GM12878 (cell line): Measurements from ENCODE around the gene FOLH1. TPM values are rescaled to one million over a fixed set of nuclear protein-coding genes. Genes with fewer than 3 reads are reported as not detected.
A peak's percentile ranks its signal among the peaks of the same experiment; 100 is the strongest.
"Not testable (repeated sequence)": the region's sequence is repeated elsewhere in the genome, so short reads cannot be mapped to it uniquely, and the experiment has no call there.

ENCODE experiments used
- ATAC-seq: fragments of 200-7000 bp; cut with Tn5 transposase; 3 replicates; pipeline ENCODE4 v1.9.1; 2020; ENCODE audit warnings: mild to moderate bottlenecking, moderate library complexity
- BruUV-seq: library from RNA; stranded (reverse); fragments of 400-500 nt; replicated peaks from 2 replicates; lab custom pipeline; 2021; lab: Mats Ljungman, UMichigan
- CTCF ChIA-PET: fragments of 300-600 bp; sonication (Branson Sonifier 250); formaldehyde crosslinking; extraction: SDS; loops from one replicate; lab custom pipeline; 2021; ENCODE audit warnings: inconsistent platforms; lab: Yijun Ruan, JAX
- POLR2A ChIA-PET: fragments of 350-600 bp; formaldehyde crosslinking; extraction: SDS; loops from one replicate; lab custom pipeline; 2021; ENCODE audit warnings: inconsistent platforms; lab: Charles Lee
- RAD21 ChIA-PET: fragments of 300-600 bp; sonication (Branson Sonifier 250); formaldehyde crosslinking; loops from one replicate; lab custom pipeline; 2023; ENCODE audit warnings: antibody characterized with exemption; ENCODE audit not compliant: unreplicated experiment; lab: Charles Lee
- SMC1A ChIA-PET: fragments of 300-600 bp; sonication (Branson Sonifier 250); formaldehyde crosslinking; loops from one replicate; lab custom pipeline; 2023; ENCODE audit not compliant: unreplicated experiment, uncharacterized antibody; lab: Charles Lee
- DNase-seq: peaks from one replicate; pipeline ENCODE4 v3.0.0-alpha.2; 2011; ENCODE audit warnings: low read depth, low spot score
- FAIRE-seq: peaks from 3 replicates; lab custom pipeline; 2011; peaks lifted over from hg19 to GRCh38; lab: Jason Lieb, UNC
- H2AFZ ChIP-seq: 2 replicates; pipeline ENCODE4 v1.6.0; 2011; ENCODE audit warnings: low read depth, low read length, control low read depth; ENCODE audit not compliant: control insufficient read depth
- H3K27ac ChIP-seq: 2 replicates; pipeline ENCODE4 v1.5.1; 2011; ENCODE audit warnings: control low read depth; ENCODE audit not compliant: control insufficient read depth, insufficient read depth
- H3K27me3 ChIP-seq, 2 experiments: replicated peaks in 1 of 2; 2 replicates each; pipeline versions ENCODE4 v1.6.0 to v1.6.1; 2011; ENCODE audit warnings: low read length in 1 of 2; ENCODE audit not compliant: control insufficient read depth in 2 of 2, insufficient read depth in 2 of 2
- H3K36me3 ChIP-seq, 2 experiments: 2 replicates each; pipeline ENCODE4 v1.5.1; 2011; ENCODE audit warnings: low read length in 1 of 2; ENCODE audit not compliant: control insufficient read depth in 2 of 2, insufficient read depth in 2 of 2
- H3K4me1 ChIP-seq: 2 replicates; pipeline ENCODE4 v1.6.1; 2011; ENCODE audit warnings: mild to moderate bottlenecking, low read length, moderate library complexity, mixed read lengths; ENCODE audit not compliant: control insufficient read depth, insufficient read depth
- H3K4me2 ChIP-seq: 2 replicates; pipeline ENCODE4 v1.6.0; 2011; ENCODE audit warnings: control low read depth; ENCODE audit not compliant: control insufficient read depth, insufficient read depth
- H3K4me3 ChIP-seq: fragments of 200-600 bp; sonication (generic); 2 replicates; pipeline ENCODE4 v1.5.1; 2016
- H3K79me2 ChIP-seq: 2 replicates; pipeline ENCODE4 v1.6.0; 2011; ENCODE audit warnings: low read length; ENCODE audit not compliant: control insufficient read depth, insufficient read depth
- H3K9ac ChIP-seq: 2 replicates; pipeline ENCODE4 v1.8.0; 2011; ENCODE audit warnings: low read length, control low read depth, mixed read lengths; ENCODE audit not compliant: control insufficient read depth, insufficient read depth
- H3K9me3 ChIP-seq: replicated peaks from 3 replicates; pipeline ENCODE4 v1.5.1; 2011; ENCODE audit warnings: mild to moderate bottlenecking, low read length; ENCODE audit not compliant: control insufficient read depth, insufficient read depth
- H4K20me1 ChIP-seq: 2 replicates; pipeline ENCODE4 v1.6.0; 2011; ENCODE audit not compliant: control insufficient read depth, insufficient read depth
- RAD21 ChIP-seq: IDR thresholded peaks from 2 replicates; pipeline ENCODE4 v1.6.1; 2011; ENCODE audit warnings: mild to moderate bottlenecking, low read depth, low read length, moderate library complexity; ENCODE audit not compliant: insufficient read depth
- WGBS: methylation state at CpG from one replicate; pipeline ENCODE4 v1.1.6; 2016; ENCODE audit warnings: low lambda C conversion rate; ENCODE audit not compliant: insufficient replicate concordance, insufficient coverage; ENCODE audit errors: missing lambda C conversion rate; 5-methylcytosine and 5-hydroxymethylcytosine counted together
- in situ Hi-C: fragments of 300-500 bp; cut with MboI; formaldehyde crosslinking; loops from 9 replicates; pipeline ENCODE4 v1.14.3; 2018; ENCODE audit warnings: mixed read lengths
- intact Hi-C: fragments of 100-400 bp; cut with micrococcal nuclease; formaldehyde crosslinking; loops from one replicate; pipeline ENCODE4 v1.14.2; 2022; ENCODE audit not compliant: unreplicated experiment
- polyA plus RNA-seq, 11 experiments: library from polyadenylated mRNA; depleted of rRNA in 4 of 11; unstranded in 6 of 11; stranded (reverse) in 5 of 11; fragments of >200 nt; fragmentation: Nextera tagmentation in 4 of 11; fragmentation: Illumina TruSeq in 1 of 11; extraction: Ambion mirVana in 4 of 11; extraction: Trizol in 1 of 11; gene quantifications; 1 replicate in 1 of 11; 2 replicates in 10 of 11; pipeline versions ENCODE4 v1.2.1 to v1.2.3, GENCODE V29; 2011 to 2016; ENCODE audit warnings: inconsistent platforms in 2 of 11, missing spikeins in 2 of 11, low read depth in 1 of 11
- total RNA-seq, 4 experiments: library from RNA; depleted of rRNA in 3 of 4; stranded (reverse); fragments of >200 nt in 3 of 4; fragmentation: Illumina TruSeq in 1 of 4; extraction: Trizol in 1 of 4; gene quantifications; 2 replicates each; pipeline versions ENCODE4 v1.2.1 to v1.2.3, GENCODE V29; 2013 to 2021
- TF ChIP-seq, protein P1 (sequence below), 3 experiments: IDR thresholded peaks in 2 of 3; conservative IDR thresholded peaks in 1 of 3; 2 replicates each; pipeline ENCODE4 v1.5.1; 2011; ENCODE audit warnings: low read depth in 3 of 3, low read length in 3 of 3, mild to moderate bottlenecking in 3 of 3, control low read depth in 2 of 3, moderate library complexity in 2 of 3, inconsistent platforms in 1 of 3, mixed read lengths in 1 of 3; ENCODE audit not compliant: control insufficient read depth in 2 of 3, insufficient read depth in 1 of 3; ENCODE audit errors: extremely low read depth in 1 of 3

FOLH1 gene
- total and polyA plus RNA-seq, 10 of the 15 experiments (the other 5 are each of a cell fraction or from before 2014, with no cell fraction given) = not detected

- SMC1A ChIA-PET, H3K4me3 ChIP-seq, BruUV-seq, H3K27me3 ChIP-seq, H3K27ac ChIP-seq, POLR2A ChIA-PET, H3K36me3 ChIP-seq, ATAC-seq, in situ Hi-C loops, intact Hi-C loops, RAD21 ChIA-PET, H3K9me3 ChIP-seq, H2AFZ ChIP-seq, H3K4me1 ChIP-seq, H3K9ac ChIP-seq, CTCF ChIA-PET, H3K4me2 ChIP-seq, H3K79me2 ChIP-seq, H4K20me1 ChIP-seq, DNase-seq: not testable (repeated sequence)
- peak; percentile 84 for FAIRE-seq
- TF ChIP-seq, protein P1, sequence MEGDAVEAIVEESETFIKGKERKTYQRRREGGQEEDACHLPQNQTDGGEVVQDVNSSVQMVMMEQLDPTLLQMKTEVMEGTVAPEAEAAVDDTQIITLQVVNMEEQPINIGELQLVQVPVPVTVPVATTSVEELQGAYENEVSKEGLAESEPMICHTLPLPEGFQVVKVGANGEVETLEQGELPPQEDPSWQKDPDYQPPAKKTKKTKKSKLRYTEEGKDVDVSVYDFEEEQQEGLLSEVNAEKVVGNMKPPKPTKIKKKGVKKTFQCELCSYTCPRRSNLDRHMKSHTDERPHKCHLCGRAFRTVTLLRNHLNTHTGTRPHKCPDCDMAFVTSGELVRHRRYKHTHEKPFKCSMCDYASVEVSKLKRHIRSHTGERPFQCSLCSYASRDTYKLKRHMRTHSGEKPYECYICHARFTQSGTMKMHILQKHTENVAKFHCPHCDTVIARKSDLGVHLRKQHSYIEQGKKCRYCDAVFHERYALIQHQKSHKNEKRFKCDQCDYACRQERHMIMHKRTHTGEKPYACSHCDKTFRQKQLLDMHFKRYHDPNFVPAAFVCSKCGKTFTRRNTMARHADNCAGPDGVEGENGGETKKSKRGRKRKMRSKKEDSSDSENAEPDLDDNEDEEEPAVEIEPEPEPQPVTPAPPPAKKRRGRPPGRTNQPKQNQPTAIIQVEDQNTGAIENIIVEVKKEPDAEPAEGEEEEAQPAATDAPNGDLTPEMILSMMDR (IDR thresholded peaks at IDR 0.05 in 2 of 3, conservative IDR thresholded peaks at IDR 0.05 in 1 of 3; ENCODE audit: control insufficient read depth in 2 of 3, extremely low read depth in 1 of 3, insufficient read depth in 1 of 3, low read depth in 3 of 3, low read length in 3 of 3) = peak in 2 of 3 experiments; percentile 5 to 13; a peak in 1 of 6 replicates
- peak; percentile 28; the same call in 1 of the 2 replicates for TF ChIP-seq RAD21
- 44% methylated on average over 3 of the region's 3 CpGs for WGBS
Observed at GRCh38 chr11:49169579-49169978, 38.8 kb downstream of the FOLH1 start.

GRCh38 chr11:49168992-49169391 lies 39.4 kb downstream of the FOLH1 start:
- H3K27ac ChIP-seq, H3K4me3 ChIP-seq, DNase-seq, H3K27me3 ChIP-seq, RAD21 ChIA-PET, BruUV-seq, FAIRE-seq, CTCF ChIA-PET, H3K79me2 ChIP-seq, H3K4me1 ChIP-seq, intact Hi-C loops, POLR2A ChIA-PET, in situ Hi-C loops, H3K9me3 ChIP-seq, H2AFZ ChIP-seq, H4K20me1 ChIP-seq, ATAC-seq, H3K9ac ChIP-seq, H3K4me2 ChIP-seq, H3K36me3 ChIP-seq, SMC1A ChIA-PET: not testable (repeated sequence)
- WGBS = 20% methylated on average over 4 of the region's 4 CpGs
